Pons (tissue), 1 donor: ENCODE data around the gene NUP62.
"Not testable (repeated sequence)": the region's sequence is repeated elsewhere in the genome, so short reads cannot be mapped to it uniquely, and the experiment has no call there.

Experiments used
- DNase-seq: peaks from one replicate; pipeline ENCODE4 v3.0.0-alpha.2; 2016; ENCODE audit warnings: low spot score

Gene NUP62

DNA sequence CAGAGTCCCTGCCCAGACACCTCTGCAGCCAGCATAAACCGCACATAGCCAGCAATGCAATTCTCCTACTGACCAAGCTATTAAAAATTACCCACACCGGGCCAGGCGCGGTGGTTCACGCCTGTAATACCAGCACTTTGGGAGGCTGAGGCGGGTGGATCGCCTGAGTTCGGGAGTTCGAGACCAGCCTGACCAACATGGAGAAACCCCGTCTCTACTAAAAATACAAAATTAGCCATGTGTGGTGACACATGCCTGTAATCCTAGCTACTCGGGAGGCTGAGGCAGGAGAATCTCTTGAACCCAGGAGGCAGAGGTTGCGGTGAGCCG, 4.5 kb downstream of the NUP62 start:
- DNase-seq, result not testable (repeated sequence)

DNA sequence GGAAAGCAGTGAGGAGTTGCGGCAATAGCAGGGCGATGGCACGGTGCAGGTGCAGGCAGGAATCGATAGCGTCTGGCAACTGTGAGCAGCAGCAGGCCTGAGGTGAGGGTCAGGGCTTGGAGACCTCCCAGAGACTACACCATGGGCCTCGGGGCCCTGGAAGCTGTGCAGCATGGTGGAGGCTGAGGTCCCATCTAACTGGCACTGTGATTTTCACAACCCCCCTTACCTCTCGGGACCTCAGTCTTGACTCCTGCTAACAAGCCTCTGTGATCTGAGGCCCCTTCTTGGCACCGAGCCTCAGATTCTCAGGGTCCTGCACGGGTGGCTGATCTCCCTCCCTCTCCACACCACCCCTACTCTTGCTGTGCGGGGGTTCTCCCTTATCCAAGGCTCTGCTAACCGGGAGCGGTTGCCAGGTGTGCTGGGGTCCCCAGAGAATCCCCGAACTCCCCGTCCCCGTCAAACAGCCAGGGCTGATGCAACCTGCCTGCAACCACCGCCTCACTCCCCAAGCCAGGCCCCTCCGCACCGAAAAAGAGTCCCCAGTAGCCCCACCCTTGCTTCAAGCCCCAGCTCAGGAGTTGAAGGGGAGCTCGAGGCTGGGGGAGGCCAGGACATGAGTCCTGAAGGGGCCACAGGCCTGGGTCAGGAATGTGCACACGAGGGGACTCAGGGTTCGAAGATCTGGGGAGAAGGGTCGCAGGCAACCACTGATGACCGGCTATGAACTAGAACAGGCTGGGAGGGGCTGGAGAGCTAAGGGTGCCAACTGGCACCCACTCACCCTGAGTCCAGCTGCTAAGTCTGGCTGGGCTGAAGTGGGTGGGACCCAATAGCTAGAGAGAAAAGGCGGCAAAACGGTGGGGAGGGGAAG, 5.1 kb downstream of the NUP62 start:
- no peak for DNase-seq

DNA sequence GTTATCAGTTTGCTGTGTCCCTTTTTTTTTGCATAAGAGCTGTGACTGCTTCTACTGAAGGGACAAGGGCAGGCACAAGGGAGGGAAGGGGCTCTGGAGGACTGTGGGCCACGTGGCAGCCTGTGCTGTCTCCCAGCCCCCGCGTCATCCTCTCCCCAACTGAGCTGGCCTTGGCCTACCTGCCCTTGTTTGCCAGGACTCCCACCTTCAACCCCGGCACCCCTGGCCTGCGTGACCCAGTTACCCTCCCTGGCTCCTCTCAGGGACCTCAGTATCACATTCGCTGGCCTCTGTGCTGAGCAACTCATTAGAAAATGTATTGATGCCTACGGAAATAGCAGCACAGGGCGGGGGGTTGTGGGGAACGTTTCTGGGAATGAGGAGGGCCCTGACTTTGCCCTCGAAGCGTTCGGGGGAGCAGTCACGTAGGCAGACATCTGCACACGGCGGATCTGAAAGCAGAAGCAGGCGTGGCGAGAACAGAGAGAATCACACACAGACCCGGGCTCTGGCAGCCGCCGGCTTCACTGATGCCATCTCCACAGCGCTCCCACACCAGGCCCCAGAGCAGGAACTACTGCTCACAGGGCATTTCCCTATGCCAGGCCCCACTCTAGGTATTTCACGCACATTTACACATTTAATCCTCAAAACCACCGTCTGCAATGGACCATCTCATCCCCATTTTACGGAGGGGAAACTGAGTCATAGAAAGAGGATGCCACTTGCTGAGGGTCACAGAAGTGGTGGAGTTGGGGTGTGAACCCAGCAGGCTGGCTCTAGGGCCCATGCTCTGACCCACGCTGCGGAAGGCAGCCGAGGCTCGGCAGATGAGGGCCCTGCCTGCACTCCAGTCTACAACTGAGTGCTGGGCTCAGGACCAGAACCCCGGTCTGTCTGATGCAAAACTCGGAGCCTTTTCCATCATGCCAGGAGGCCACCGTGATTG, 6.0 kb downstream of the NUP62 start:
- peak; percentile 20 for DNase-seq

DNA sequence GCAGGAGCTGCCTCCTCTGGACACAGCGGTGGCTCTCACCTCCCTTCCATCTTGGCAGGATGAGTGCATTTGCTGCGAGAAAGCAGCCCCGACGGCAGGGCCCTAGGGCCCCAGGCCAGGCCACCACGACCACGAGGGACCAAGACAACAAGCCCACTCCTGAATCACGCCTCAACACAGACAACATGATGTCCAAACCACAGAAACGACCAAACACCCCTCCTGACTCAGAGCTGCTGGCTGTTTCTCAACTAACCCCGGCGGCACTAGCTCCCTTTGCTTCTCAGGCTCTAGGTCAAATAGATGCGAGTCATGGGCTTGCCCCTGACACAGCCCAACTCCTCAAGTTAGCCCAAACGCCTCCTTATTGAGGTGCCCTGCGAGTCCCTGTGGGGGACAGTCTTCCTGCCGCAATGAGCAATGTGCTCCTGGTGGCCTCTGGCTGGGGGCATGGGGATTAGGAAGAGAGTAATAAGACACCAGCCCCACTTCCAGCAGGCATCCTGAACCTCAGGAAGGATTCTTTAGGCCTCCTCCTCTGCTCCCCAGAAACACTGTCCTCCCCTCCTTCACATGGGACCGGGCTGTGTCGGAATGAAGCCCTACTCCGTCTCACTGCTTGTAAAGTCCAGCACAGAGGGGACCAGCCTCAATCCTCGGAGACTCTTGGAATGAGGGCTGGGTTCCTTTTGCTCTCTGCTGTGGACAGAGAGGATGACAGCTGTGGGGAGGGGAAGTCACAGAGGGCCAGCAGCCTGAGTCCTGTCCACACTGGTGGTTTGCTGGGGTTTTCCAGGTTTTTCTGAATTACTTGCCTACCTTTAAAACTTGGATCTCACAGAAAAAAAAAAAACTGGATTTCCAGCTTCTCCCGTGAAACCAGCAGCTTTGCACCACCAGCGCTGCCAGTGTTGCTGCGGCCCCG, 7.2 kb downstream of the NUP62 start:
- no peak for DNase-seq

DNA sequence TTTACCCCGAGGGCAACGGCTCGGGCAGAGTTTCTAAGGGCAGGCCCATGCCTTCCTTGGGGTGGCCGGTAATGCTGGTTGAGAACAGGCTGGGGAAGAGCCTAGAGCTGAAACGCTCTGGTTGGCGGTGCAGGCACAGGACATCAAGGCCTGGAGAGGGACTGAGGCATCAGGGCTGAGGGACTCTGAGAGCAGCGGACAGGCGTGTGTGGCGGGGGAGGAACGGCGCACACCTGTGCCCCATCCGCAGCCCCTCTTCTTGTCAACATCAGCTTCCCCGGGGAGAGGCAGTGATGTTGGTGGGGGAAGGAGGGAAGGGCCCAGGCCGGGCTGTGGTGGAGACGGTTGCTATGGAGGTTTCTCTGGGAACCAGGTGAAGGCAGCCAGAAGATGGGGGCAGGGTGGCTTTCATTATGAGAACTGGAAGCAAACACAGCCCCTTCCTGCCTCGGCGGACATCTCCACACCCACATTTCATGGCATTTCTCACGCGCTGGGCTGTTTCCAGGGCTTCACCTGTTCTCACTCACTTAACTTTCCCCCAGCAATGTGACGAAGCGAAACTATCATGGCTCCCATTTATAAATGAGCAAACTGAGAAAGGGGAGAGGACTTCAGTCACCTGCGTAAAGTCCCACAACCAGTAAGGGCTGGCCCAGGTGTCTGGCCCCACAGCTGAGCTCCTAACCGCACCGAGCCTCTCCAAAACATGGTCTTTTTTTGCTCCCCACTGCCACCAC, 8.5 kb downstream of the NUP62 start:
- DNase-seq, result no peak

DNA sequence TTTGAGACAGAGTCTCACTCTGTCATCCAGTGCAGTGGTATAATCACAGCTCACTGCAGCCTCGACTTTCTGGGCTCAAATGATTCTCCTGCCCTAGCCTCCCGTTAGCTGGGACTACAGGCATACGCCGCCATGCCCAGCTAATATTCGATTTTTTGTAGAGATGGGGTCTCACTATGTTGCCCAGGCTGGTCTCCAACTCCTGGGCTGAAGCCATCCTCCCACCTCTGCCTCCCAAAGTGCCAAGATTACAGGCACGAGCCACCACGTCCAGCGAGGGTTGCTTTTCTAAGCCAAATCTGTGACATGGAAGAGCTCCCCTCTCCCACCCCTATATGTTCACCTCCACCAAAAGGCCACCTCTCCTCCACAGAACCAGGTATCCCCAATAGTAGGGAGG, 11.2 kb downstream of the NUP62 start:
- no peak for DNase-seq

DNA sequence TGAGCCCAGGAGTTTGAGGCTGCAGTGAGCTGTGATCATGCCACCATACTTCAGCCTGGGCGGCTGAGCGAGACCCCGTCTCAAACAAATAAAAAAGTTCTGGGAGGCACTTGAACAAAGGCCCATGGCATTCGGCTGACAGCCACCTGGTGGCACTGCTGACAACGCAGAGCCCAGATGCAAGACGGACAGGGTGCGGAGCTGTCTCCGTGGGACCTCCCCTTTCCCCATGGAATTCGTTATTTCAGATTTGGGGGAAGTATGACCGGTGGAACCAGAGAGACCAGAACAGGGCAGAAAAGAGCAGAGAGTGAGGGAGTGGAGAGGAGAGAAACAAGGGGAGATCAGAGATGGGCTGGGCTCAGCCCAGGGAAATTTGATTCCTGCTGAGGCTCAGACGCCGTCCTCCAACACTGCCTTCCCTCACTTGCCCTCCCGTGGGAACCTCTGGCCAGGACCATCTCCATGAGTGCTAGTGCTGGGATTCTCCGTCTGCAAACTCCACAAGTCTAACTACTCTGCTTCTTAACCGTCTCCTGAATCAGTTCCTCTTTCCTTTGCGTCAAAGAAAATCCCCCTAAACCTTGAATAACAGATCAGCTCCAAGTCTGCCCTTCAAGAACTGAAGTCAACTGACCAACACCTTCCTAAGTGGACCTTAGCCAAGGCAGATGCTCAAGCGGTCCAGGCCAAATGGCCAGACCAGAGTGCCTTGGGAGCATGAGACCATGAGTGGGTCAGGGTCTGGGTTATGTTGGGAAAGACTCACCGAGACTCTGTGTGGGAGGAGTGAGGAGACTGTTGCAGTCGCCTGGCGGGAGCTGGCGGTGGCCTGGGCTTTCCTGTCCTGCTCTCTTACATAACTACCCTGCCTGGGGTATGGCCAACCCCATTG, 12.2 kb downstream of the NUP62 start:
- DNase-seq, result peak; percentile 62

DNA sequence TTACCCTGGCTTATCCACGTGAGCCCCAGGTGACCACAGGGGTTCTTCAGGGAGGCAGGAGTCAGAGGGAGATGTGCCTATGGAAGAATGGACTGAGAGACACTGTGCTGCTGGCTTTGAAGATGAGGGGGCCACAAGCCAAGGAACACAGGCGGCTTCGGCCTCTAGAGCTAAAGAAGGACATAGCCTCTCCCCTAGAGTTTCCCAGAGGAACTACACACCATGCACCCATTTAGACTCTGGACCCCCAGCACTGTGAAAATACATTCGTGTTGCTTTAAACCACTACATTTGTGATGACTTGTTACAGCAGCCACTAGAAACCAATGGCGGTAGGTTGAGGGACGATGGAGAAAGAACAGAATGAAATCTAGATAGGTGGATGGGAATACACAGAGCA, 14.0 kb downstream of the NUP62 start:
- DNase-seq, result no peak

DNA sequence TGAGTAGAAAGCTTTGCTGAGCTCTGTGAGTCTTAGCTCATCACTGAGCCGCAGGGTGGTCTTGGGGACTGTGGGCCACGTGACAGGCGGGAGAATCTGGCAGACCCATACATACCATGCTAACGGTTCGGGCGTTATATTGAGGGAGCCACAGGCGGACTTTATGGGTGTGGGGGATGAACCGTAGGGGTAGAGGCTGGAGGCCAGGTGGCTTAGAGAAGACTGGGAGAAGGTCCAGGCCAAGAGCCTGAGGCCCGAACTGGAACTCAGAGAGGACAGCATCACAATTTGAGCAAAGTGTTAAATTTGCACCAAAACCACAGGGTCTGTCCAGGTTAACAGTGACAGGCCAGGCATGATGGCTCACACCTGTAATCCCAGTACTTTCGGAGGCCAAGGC, 15.6 kb downstream of the NUP62 start:
- no peak for DNase-seq

DNA sequence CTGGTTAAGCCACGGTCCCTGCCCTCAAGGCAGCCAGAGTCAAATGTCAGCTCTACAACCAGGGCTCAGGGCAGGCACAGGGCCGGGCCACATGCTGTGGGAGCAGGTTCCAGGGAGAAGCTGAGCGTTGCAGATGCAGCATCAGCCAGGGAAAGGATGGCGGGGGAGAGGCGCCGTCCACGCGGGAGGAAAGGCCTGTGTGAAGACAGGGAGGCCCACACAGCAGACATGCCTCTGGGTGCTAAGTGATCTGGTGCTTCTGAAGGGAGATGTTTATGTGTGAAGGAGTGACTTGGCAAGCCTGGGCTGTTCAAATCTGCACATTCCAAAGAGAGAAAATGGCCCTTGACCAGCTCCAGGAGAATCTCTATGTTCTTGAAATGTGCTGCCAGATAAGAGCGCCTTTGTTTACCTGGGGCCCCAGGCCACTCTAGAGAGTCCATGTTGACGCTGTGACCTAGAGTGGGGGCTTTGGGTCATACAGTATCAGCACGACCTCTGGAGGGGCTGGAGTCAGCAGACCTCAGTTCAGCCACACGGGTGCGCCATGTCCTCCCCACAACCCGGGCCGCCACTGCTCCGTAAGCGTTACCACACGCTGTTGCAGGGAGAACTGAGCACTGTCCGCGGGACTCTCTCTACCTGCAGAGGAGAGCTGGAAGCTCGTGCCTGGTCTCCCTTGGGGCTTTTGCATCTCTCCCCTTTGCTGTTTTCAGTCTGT, 16.2 kb downstream of the NUP62 start:
- DNase-seq, result no peak

DNA sequence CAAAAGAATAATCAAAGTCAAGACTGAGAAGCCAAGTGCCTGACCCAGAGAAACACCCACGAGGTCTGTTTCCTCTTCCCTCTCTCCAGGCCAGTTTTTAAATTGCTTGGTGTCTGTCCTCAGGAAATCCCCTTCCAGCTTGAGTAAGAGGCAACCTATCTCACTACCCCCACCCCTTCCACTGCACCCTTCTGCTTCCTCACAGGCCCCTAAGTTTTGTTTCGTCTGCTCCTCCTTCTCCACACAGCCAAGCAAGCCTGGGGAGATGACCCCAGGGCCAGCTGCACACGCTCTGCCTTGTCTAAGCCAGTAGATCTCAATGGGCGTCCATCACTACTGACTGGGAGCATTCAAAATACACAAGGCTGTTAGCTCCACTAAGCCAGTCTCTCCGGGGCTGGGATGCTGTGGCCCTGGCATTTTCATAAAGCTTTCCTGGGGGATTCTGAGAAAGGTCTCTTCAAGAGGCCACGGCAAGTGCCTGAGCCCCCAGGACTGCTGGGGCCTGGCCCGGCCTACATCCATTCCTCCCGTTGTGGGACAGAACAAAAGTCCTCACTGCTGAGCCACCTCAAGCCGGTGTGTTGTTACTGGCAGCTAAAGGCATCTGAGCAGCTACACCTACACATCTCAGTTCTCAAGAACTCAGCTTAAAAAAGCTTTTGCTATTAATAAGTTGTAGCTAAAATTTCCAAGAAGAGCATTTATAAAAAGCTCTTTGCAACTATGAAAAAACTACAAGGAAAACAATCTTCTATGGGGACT, 17.7 kb downstream of the NUP62 start:
- peak; percentile 68 for DNase-seq

DNA sequence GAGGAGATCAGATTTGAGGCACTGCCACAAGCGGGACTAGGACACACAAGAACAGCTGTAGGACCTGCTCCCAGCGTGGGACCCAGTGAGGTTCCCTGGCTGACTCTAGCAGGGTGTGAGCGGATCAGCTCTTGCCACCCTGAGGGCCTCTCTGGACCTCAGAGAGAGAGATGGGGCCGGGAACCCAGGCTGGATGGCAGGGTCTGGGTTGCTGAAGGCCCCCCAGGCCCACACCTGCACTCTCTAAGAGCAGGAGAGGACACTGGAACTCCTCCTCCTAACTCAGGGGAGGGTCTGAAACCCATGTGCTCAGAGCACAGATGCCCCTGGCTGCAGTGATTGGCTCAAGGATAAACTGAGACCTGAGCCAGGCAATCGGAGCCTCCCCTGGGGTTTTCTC, 19.1 kb downstream of the NUP62 start:
- DNase-seq, result no peak

DNA sequence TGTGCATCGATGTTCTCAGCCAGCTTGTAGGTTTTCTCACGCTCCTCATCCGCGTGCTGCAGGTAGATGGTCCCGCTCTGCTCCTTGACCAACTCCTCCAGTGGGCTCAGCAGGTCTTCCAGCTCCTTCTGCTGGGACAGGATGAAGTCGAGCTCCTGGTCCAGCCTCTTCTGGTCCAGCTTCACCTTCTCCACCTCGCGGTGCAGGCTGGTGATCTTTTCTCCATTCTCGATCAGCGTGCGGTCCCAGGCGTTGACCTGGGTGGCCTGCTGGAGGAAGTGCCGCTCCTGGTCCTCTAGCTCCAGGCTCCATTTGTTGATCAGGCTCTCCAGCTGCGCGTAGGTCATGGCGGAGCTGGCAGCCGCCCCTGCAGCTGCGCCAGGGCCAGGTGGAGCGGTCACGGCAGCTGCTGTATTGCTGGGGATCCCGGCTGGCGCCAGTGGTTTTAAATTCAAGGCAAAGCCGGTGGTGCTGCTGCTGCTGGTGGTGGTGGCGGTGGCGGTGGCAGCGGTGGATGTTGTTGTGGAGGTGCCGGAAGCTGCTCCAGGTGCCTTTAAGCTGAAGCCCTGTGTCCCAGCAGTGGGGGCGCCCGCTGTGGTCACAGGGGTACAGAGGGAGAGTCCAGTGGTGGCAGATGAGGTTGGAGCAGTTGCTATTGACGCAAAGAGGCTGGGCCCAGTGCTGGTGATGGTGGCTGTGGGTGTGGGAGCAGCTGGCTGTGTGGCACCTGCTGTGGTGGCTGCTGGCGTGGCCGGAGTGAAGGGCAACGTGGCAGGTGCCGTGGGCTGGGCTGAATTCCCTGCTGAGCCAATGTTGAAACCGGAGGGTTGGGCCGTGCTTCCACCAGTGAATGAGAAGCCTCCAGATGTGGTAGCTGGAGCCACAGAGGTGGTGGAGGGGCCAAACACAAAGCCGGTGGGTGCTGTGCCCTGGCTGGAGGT, 20.6 kb downstream of the NUP62 start:
- no peak for DNase-seq

DNA sequence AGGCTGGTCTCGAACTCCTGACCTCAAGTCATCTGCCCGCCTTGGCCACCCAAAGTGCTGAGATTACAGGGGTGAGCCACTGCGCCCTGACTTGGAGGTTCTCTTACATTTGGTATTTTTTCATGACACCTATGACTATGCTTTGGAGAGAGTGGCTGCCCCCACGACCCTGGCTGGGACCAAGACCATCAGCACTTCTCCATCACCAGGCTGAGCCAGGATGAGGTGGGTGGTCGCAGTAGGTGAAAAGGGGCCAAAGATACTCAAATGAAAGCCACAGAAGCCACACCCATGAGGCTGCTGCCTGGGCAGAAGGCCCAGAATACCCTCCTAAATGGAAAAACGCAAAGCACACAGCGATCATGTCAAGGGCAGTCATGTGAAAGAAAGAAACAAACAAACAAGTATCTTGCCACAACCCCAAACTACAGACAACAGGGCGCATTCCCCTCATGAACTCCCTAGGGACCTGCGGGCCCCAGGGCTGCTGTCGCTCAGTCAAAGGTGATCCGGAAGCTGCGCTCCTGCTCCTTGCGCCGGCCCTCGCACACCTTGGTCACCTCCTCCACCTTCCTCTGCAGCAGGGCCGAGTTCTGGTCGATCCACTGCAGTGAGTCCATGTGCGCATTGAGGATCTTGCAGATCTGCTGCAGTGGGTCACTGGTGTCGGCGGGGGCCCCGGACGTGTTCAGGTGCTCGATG, 21.4 kb downstream of the NUP62 start:
- no peak for DNase-seq

DNA sequence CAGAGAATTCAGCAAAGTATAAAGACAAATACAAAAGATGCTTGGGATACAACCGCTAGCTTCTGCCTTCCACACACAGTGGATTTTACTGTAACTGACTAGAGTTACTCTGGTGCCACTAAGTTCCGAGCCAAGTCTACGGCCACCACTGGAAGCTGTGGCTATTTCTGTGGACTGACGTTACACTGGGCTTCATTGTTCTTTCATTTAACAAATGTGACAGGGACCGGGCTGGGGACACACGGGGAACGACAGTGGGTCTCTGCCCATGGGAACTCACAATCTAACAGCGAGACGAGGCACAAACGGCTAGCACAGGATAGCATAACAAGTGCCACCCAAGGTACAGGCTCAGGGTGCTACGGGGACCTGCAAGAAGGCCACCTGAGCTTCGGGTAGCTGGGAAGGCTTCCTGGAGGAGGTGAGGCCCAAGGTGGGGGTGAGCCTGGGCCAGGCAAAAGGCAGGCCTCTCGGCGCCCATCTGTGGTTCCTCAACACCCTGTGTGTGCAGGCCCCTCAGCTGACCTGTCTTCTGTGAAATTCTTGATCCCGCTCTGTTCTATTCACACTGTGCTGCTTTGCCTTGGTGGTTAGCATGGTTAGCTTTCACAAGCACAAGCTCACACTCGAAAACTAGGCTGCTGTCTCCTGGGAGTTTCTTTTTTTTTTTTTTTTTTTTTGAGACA, 22.3 kb downstream of the NUP62 start:
- DNase-seq, result peak; percentile 84

DNA sequence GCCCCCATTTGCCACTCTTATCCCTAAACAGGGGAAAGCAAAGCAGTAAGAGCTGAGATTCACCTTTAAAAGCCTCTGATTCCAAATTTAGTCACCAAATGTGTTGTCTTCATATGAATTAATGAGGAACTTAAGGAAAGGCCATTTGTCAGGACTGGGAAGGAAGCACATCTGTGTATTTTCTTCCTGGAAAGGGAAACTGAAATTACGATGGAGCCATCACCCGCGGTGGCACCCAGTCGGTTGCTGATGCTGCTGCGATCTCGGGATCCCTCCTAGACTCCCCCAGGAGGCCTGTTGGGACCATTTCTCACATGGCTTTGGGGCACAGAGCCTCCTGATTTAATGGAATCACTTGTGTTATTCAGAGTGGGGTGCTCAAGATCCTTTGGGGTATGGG, 25.2 kb downstream of the NUP62 start:
- DNase-seq, result no peak
